H9 (cell line): ENCODE measurements around the gene CYTIP. TPM values are rescaled to one million over a fixed set of nuclear protein-coding genes. Genes with fewer than 3 reads are reported as not detected.

Experiments used
- DNase-seq: peaks from one replicate; pipeline ENCODE4 v3.0.0-alpha.2; 2017
- H2AFZ ChIP-seq: one replicate; pipeline ENCODE4 v1.6.1; 2013; ENCODE audit warnings: mild to moderate bottlenecking, low read length, control low read depth, moderate library complexity
- H2AK5ac ChIP-seq: 2 replicates; pipeline ENCODE4 v1.6.1; 2013; ENCODE audit warnings: low read length, control low read depth, mixed read lengths; ENCODE audit not compliant: insufficient read length
- H2BK120ac ChIP-seq: one replicate; pipeline ENCODE4 v1.6.1; 2013; ENCODE audit warnings: low read depth, mild to moderate bottlenecking, low read length, control low read depth, inconsistent platforms; ENCODE audit not compliant: poor library complexity, severe bottlenecking
- H2BK12ac ChIP-seq: 2 replicates; pipeline ENCODE4 v1.6.1; 2013; ENCODE audit warnings: low read length, control low read depth, mixed read lengths, low read depth; ENCODE audit not compliant: insufficient read length
- H2BK15ac ChIP-seq: 2 replicates; pipeline ENCODE4 v1.6.1; 2013; ENCODE audit warnings: low read depth, low read length, control low read depth
- H2BK20ac ChIP-seq: one replicate; pipeline ENCODE4 v1.6.1; 2013; ENCODE audit warnings: low read depth, mild to moderate bottlenecking, low read length, control low read depth, inconsistent platforms; ENCODE audit not compliant: poor library complexity, severe bottlenecking
- H2BK5ac ChIP-seq: 2 replicates; pipeline ENCODE4 v1.6.1; 2013; ENCODE audit warnings: low read length, control low read depth, mixed read lengths; ENCODE audit not compliant: insufficient read length
- H3K14ac ChIP-seq: 2 replicates; pipeline ENCODE4 v1.6.1; 2013; ENCODE audit warnings: low read length, control low read depth; ENCODE audit not compliant: insufficient read depth
- H3K18ac ChIP-seq: 2 replicates; pipeline ENCODE4 v1.6.1; 2013; ENCODE audit warnings: low read depth, mild to moderate bottlenecking, mixed read lengths, low read length, control low read depth; ENCODE audit not compliant: insufficient read length
- H3K23ac ChIP-seq: 2 replicates; pipeline ENCODE4 v1.6.1; 2013; ENCODE audit warnings: low read length, control low read depth, mixed read lengths, low read depth; ENCODE audit not compliant: insufficient read length
- H3K23me2 ChIP-seq: 2 replicates; pipeline ENCODE4 v1.6.1; 2013; ENCODE audit warnings: low read depth, mild to moderate bottlenecking, mixed read lengths, low read length, control low read depth; ENCODE audit not compliant: insufficient read length, poor library complexity, severe bottlenecking
- H3K27ac ChIP-seq: 2 replicates; pipeline ENCODE4 v1.5.1; 2013; ENCODE audit warnings: low read length, control low read depth, mixed read lengths, low read depth; ENCODE audit not compliant: insufficient read length
- H3K27me3 ChIP-seq: 2 replicates; pipeline ENCODE4 v1.6.1; 2013; ENCODE audit warnings: low read length, control low read depth, inconsistent platforms; ENCODE audit not compliant: insufficient read depth
- H3K4ac ChIP-seq: 2 replicates; pipeline ENCODE4 v1.6.1; 2013; ENCODE audit warnings: low read depth, mild to moderate bottlenecking, control low read depth, inconsistent platforms, low read length, moderate library complexity
- H3K4me1 ChIP-seq: 2 replicates; pipeline ENCODE4 v1.6.1; 2013; ENCODE audit warnings: low read length, control low read depth, inconsistent platforms; ENCODE audit not compliant: insufficient read depth
- H3K4me2 ChIP-seq: 2 replicates; pipeline ENCODE4 v1.6.1; 2013; ENCODE audit warnings: low read length, control low read depth, mixed read lengths; ENCODE audit not compliant: insufficient read length, insufficient read depth
- H3K56ac ChIP-seq: 2 replicates; pipeline ENCODE4 v1.6.1; 2013; ENCODE audit warnings: low read depth, mild to moderate bottlenecking, mixed read lengths, low read length, control low read depth; ENCODE audit not compliant: insufficient read length
- H3K79me1 ChIP-seq: 2 replicates; pipeline ENCODE4 v1.6.1; 2013; ENCODE audit warnings: low read depth, mild to moderate bottlenecking, moderate library complexity, low read length, control low read depth, inconsistent platforms; ENCODE audit not compliant: insufficient read depth, poor library complexity, severe bottlenecking
- H3K79me2 ChIP-seq: 2 replicates; pipeline ENCODE4 v1.6.1; 2013; ENCODE audit warnings: low read length, control low read depth, inconsistent platforms; ENCODE audit not compliant: insufficient read depth
- H3K9ac ChIP-seq: 2 replicates; pipeline ENCODE4 v1.6.1; 2013; ENCODE audit warnings: low read length, control low read depth, mixed read lengths; ENCODE audit not compliant: insufficient read length; ENCODE audit errors: extremely low read depth
- H3K9me3 ChIP-seq: one replicate; pipeline ENCODE4 v1.6.1; 2013; ENCODE audit warnings: low read depth, low read length, inconsistent platforms; ENCODE audit not compliant: control insufficient read depth
- H3T11ph ChIP-seq: one replicate; pipeline ENCODE4 v1.6.1; 2013; ENCODE audit warnings: mild to moderate bottlenecking, low read length, control low read depth, inconsistent platforms
- H4K20me1 ChIP-seq: one replicate; pipeline ENCODE4 v1.6.1; 2013; ENCODE audit not compliant: control insufficient read depth, insufficient read length, insufficient read depth
- H4K5ac ChIP-seq: 2 replicates; pipeline ENCODE4 v1.6.1; 2013; ENCODE audit warnings: low read depth, mild to moderate bottlenecking, mixed read lengths, low read length, control low read depth; ENCODE audit not compliant: insufficient read length
- H4K8ac ChIP-seq: replicated peaks from 2 replicates; pipeline ENCODE4 v1.6.1; 2013; ENCODE audit warnings: low read length, control low read depth, mixed read lengths, low read depth; ENCODE audit not compliant: insufficient read length
- H4K91ac ChIP-seq: 2 replicates; pipeline ENCODE4 v1.6.1; 2013; ENCODE audit warnings: low read depth, mild to moderate bottlenecking, moderate library complexity, mixed read lengths, low read length, control low read depth; ENCODE audit not compliant: insufficient read length
- H3K27ac Mint-ChIP-seq, 3 experiments: 2 replicates in 2 of 3; 3 replicates in 1 of 3; pipeline ENCODE4 v1.8.0; 2020 to 2021; ENCODE audit warnings: mixed read lengths in 3 of 3, mild to moderate bottlenecking in 1 of 3, moderate library complexity in 1 of 3
- H3K27me3 Mint-ChIP-seq: 2 replicates; pipeline ENCODE4 v1.8.0; 2021; ENCODE audit warnings: low read depth, mild to moderate bottlenecking, moderate library complexity, mixed read lengths
- H3K36me3 Mint-ChIP-seq, 3 experiments: 2 replicates in 2 of 3; 3 replicates in 1 of 3; pipeline ENCODE4 v1.8.0; 2020 to 2021; ENCODE audit warnings: low read depth in 3 of 3, mixed read lengths in 3 of 3; ENCODE audit not compliant: insufficient read depth in 1 of 3
- H3K4me1 Mint-ChIP-seq, 2 experiments: 2 replicates each; pipeline ENCODE4 v1.8.0; 2020; ENCODE audit warnings: mixed read lengths in 2 of 2
- H3K4me3 Mint-ChIP-seq, 2 experiments: 2 replicates in 1 of 2; 3 replicates in 1 of 2; pipeline ENCODE4 v1.8.0; 2020 to 2021; ENCODE audit warnings: mild to moderate bottlenecking in 2 of 2, mixed read lengths in 2 of 2, moderate library complexity in 1 of 2
- H3K9me3 Mint-ChIP-seq, 2 experiments: 2 replicates in 1 of 2; 3 replicates in 1 of 2; pipeline ENCODE4 v1.8.0; 2020; ENCODE audit warnings: mild to moderate bottlenecking in 2 of 2, mixed read lengths in 2 of 2, moderate library complexity in 1 of 2
- CTCF ChIP-seq: fragments of 200-600 bp; sonication (generic); conservative IDR thresholded peaks from 3 replicates; pipeline ENCODE4 v1.8.0; 2021; ENCODE audit warnings: antibody characterized with exemption, mild to moderate bottlenecking
- WGBS: extraction: QIAGEN DNeasy Blood & Tissue Kit; methylation state at CpG from one replicate; pipeline ENCODE4 v1.1.7; 2013; ENCODE audit warnings: missing lambda C conversion rate, low lambda C conversion rate, mixed read lengths; ENCODE audit not compliant: insufficient read length; ENCODE audit errors: extremely low coverage; 5-methylcytosine and 5-hydroxymethylcytosine counted together
- total RNA-seq: library from RNA; stranded (reverse); gene quantifications from 2 replicates; pipeline ENCODE4 v1.2.1, GENCODE V29; 2021

Gene CYTIP
- total RNA-seq, 1 experiment from 2014 or later, result 0.28 TPM

- no peak overlapping the region for H3K18ac ChIP-seq
- H2BK20ac ChIP-seq, result no peak overlapping the region
- H3T11ph ChIP-seq, result no peak overlapping the region
- no peak overlapping the region for H2AFZ ChIP-seq
- no peaks in the 10 kb centered on the region for H3K79me1 ChIP-seq
- H3K27ac ChIP-seq, result no peak overlapping the region
- WGBS, result no CpG with 5 or more reads among the region's 1 CpG
- no peak overlapping the region for H4K91ac ChIP-seq
- H3K4me2 ChIP-seq, result no peak overlapping the region
- TF ChIP-seq CTCF, result no peak
- H3K27me3 ChIP-seq, result no peaks in the 10 kb centered on the region
- no peak overlapping the region for H4K5ac ChIP-seq
- no peak overlapping the region for H3K23ac ChIP-seq
- H3K79me2 ChIP-seq, result no peaks in the 10 kb centered on the region
- Mint-ChIP-seq H3K9me3 (no peaks in the 10 kb centered on the region), H3K4me1 (no peaks in the 10 kb centered on the region), H3K27ac (peak overlapping the region in 1 of 3 experiments; percentile 71; a peak in 1 of 7 replicates), H3K4me3 (no peak overlapping the region), H3K36me3 (no peaks in the 10 kb centered on the region), H3K27me3 (no peaks in the 10 kb centered on the region)
- no peaks in the 10 kb centered on the region for H4K20me1 ChIP-seq
- H3K9ac ChIP-seq, result no peak overlapping the region
- H3K56ac ChIP-seq, result no peak overlapping the region
- H2AK5ac ChIP-seq, result no peak overlapping the region
- H3K9me3 ChIP-seq, result no peaks in the 10 kb centered on the region
- no peaks in the 10 kb centered on the region for H3K4me1 ChIP-seq
- H2BK12ac ChIP-seq, result no peak overlapping the region
- no peak overlapping the region for H2BK120ac ChIP-seq
- H2BK5ac ChIP-seq, result no peak overlapping the region
- DNase-seq, result no peak
- H4K8ac ChIP-seq, result no peak overlapping the region
- no peak overlapping the region for H3K4ac ChIP-seq
- no peak overlapping the region for H2BK15ac ChIP-seq
- H3K14ac ChIP-seq, result no peak overlapping the region
- no peaks in the 10 kb centered on the region for H3K23me2 ChIP-seq
These were observed 4.1 kb downstream of the CYTIP start for GRCh38 chr2:157439824-157440186.
